Testis (tissue), 3 donors: ENCODE measurements around the gene MOCS2. TPM values are rescaled to one million over a fixed set of nuclear protein-coding genes. Genes with fewer than 3 reads are reported as not detected.

Experiments used
- DNase-seq: peaks from one replicate; pipeline ENCODE4 v3.0.0-alpha.2; 2019
- H3K27ac ChIP-seq, 2 donors: fragments of 200-600 bp; sonication (generic); one replicate each; pipeline ENCODE4 v1.5.1; 2019
- H3K27me3 ChIP-seq: fragments of 200-600 bp; sonication (generic); one replicate; pipeline ENCODE4 v1.5.1; 2019
- H3K36me3 ChIP-seq: fragments of 200-600 bp; sonication (generic); one replicate; pipeline ENCODE4 v1.5.1; 2017; ENCODE audit warnings: low read depth; ENCODE audit errors: missing control alignments
- H3K4me1 ChIP-seq: fragments of 200-600 bp; sonication (generic); one replicate; pipeline ENCODE4 v1.5.1; 2019
- H3K4me3 ChIP-seq, 2 donors: fragments of 200-600 bp; sonication (generic); one replicate each; pipeline ENCODE4 v1.5.1; 2017 to 2019
- H3K9me3 ChIP-seq: fragments of 200-600 bp; sonication (generic); one replicate; pipeline ENCODE4 v1.5.1; 2017
- POLR2A ChIP-seq: fragments of 450-650 bp; IDR thresholded peaks from one replicate; pipeline ENCODE4 v1.6.1; 2017; ENCODE audit warnings: antibody characterized with exemption, mild to moderate bottlenecking, moderate library complexity
- WGBS, 2 donors: methylation state at CpG; one replicate each; pipeline ENCODE4 v1.1.5; 2018; 5-methylcytosine and 5-hydroxymethylcytosine counted together
- intact Hi-C: fragments of 100-400 bp; cut with DNase I; formaldehyde crosslinking; loops from one replicate; pipeline ENCODE4 v1.15.1; 2023; ENCODE audit warnings: low total_unique reads
- polyA plus RNA-seq: library from polyadenylated mRNA; stranded (reverse); fragments of 350-450 nt; fragmentation: Illumina TruSeq; extraction: RNeasy Lipid Tissue Mini Kit (QIAGEN cat#74804); gene quantifications from one replicate; pipeline ENCODE4 v1.2.3, GENCODE V29; 2014; ENCODE audit warnings: low read depth, low replicate concordance; ENCODE audit not compliant: insufficient read depth
- total RNA-seq, 2 donors: library from RNA; depleted of rRNA; stranded (reverse); fragments of >200 nt; gene quantifications; one replicate each; pipeline ENCODE4 v1.2.3, GENCODE V29; 2016
- TF ChIP-seq, protein P1 (sequence below), 3 experiments: fragments of 450-650 bp in 2 of 3; fragments of 200-600 bp in 1 of 3; sonication (generic) in 1 of 3; IDR thresholded peaks; one replicate each; pipeline ENCODE4 v1.5.1; 2016 to 2019; ENCODE audit warnings: antibody characterized with exemption in 3 of 3, mild to moderate bottlenecking in 2 of 3, moderate library complexity in 1 of 3

Gene MOCS2
- total and polyA plus RNA-seq, 3 donors from 2014 or later: 39.6 to 46.1 (median 45.6) TPM

DNA sequence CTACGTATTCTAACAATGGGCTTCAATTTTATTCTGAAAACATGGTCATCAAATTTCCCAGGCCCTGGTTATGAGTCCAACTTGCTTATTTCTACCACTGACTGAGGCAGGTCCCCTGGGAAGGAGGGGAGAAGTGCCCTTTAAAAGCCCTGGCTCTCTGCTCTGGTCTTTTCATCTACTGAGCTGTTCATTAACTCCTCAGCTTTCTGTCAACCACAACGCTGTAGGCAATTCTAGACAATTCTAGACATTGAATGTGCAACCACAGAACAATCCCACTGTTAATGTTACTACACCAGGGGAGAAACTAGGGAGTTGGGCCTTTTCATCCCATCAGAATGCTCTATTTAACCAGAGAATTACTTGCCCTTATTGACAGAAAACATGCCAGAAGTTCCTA is 10.0 kb downstream of the MOCS2 start:
- Histone ChIP-seq H3K4me3 (no peak overlapping the region), H3K36me3 (no peaks in the 10 kb centered on the region), H3K27ac (no peak overlapping the region), H3K4me1 (no peaks in the 10 kb centered on the region), H3K9me3 (no peaks in the 10 kb centered on the region), H3K27me3 (no peaks in the 10 kb centered on the region)
- whole genome bisulfite sequencing, 2 donors: 76 to 88% methylated on average over 2 of the region's 2 CpGs
- TF ChIP-seq, protein P1, sequence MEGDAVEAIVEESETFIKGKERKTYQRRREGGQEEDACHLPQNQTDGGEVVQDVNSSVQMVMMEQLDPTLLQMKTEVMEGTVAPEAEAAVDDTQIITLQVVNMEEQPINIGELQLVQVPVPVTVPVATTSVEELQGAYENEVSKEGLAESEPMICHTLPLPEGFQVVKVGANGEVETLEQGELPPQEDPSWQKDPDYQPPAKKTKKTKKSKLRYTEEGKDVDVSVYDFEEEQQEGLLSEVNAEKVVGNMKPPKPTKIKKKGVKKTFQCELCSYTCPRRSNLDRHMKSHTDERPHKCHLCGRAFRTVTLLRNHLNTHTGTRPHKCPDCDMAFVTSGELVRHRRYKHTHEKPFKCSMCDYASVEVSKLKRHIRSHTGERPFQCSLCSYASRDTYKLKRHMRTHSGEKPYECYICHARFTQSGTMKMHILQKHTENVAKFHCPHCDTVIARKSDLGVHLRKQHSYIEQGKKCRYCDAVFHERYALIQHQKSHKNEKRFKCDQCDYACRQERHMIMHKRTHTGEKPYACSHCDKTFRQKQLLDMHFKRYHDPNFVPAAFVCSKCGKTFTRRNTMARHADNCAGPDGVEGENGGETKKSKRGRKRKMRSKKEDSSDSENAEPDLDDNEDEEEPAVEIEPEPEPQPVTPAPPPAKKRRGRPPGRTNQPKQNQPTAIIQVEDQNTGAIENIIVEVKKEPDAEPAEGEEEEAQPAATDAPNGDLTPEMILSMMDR (IDR thresholded peaks at IDR 0.05): no peak
- no peak for TF ChIP-seq POLR2A
- no peak for DNase-seq
- intact Hi-C loops: no loop called here

DNA sequence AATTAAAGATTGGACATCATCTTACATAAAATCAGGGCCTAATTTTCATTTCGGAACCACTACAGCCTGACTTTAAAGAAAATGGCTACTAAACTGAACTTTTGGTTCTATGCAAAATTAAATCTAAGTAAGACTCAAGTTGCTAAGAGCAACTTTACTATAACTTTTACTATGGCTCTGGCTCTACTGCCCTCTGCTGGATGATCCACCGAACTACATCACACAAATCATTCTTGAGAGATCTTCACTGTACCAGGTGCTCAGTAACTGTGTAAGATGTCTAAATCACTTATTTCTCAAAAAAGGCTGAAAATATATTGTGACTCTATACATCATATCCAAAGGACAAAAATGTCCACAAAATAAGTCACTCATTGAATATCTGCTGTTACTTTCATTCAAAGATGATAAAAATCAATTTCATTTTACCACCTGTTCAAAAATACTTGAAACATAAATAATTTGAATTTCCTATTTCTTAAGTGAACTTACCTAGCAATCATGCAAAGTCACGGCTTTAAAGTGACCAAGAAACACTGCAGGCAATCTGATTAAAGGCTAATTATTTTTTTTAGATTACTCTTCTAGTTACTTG is 13.5 kb downstream of the MOCS2 start:
- Histone ChIP-seq H3K4me1 (no peaks in the 10 kb centered on the region), H3K36me3 (no peaks in the 10 kb centered on the region), H3K4me3 (no peak overlapping the region), H3K27ac (no peak overlapping the region), H3K9me3 (no peaks in the 10 kb centered on the region), H3K27me3 (no peaks in the 10 kb centered on the region)
- TF ChIP-seq, protein P1 (IDR thresholded peaks at IDR 0.05): peak; percentile 73 to 81 (median 78)
- TF ChIP-seq POLR2A: no peak
- DNase-seq: peak; percentile 81
- 32 to 36% methylated on average over 3 of the region's 3 CpGs for WGBS, 2 donors
- intact Hi-C loops: no loop called here

DNA sequence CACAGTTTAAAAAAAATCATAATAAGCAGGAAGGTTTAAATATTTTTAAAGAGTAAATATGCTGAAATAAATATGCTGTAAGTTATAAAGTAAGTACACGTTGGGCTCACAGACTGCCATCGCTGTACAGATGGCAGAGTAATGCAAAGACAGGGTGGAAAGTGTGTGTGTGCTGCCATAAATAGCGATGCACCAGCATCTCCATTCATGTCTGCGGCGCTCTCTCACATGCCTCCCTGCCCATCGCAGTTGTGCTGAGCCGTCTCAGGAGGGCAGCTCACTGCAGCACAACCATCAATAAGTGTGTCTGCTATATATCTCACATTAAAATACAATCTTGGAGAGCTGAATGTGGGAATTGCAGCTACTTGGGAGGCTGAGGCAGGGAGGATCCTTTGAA is 14.3 kb downstream of the MOCS2 start:
- H3K9me3 ChIP-seq: no peaks in the 10 kb centered on the region
- no peaks in the 10 kb centered on the region for H3K4me1 ChIP-seq
- intact Hi-C loops: no loop called here
- no peaks in the 10 kb centered on the region for H3K27me3 ChIP-seq
- no peaks in the 10 kb centered on the region for H3K36me3 ChIP-seq
- no peak for TF ChIP-seq POLR2A
- TF ChIP-seq, protein P1 (IDR thresholded peaks at IDR 0.05): no peak
- WGBS, 2 donors: 85 to 93% methylated on average over 7 of the region's 7 CpGs
- no peak overlapping the region for H3K4me3 ChIP-seq
- no peak for DNase-seq
- H3K27ac ChIP-seq: no peak overlapping the region

DNA sequence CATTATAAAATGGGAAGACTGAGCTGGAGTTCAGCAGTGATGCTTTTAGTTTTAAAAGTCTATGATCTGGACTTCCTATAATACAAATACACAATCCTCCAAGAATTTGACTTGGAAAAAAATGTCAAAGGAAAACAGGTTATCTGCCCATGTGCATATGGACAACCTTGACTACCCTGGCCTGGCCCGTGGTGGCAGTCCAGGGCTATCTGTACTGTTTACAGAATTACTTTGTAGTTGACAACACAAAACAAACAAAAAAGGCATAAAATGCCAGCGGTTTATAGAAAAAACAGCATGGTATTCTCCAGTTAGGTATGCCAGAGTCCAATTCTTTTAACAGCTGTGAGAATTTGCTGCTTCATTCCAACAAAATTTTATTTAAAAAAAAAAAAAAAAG is 17.3 kb downstream of the MOCS2 start:
- H3K9me3 ChIP-seq: no peaks in the 10 kb centered on the region
- H3K36me3 ChIP-seq: no peaks in the 10 kb centered on the region
- no peaks in the 10 kb centered on the region for H3K4me1 ChIP-seq
- 48 to 63% methylated on average over 2 of the region's 2 CpGs for WGBS, 2 donors
- TF ChIP-seq POLR2A: no peak
- TF ChIP-seq, protein P1 (IDR thresholded peaks at IDR 0.05): no peak
- no peak overlapping the region for H3K27ac ChIP-seq
- no peak for DNase-seq
- no peaks in the 10 kb centered on the region for H3K27me3 ChIP-seq
- no peak overlapping the region for H3K4me3 ChIP-seq
- intact Hi-C loops: no loop called here

DNA sequence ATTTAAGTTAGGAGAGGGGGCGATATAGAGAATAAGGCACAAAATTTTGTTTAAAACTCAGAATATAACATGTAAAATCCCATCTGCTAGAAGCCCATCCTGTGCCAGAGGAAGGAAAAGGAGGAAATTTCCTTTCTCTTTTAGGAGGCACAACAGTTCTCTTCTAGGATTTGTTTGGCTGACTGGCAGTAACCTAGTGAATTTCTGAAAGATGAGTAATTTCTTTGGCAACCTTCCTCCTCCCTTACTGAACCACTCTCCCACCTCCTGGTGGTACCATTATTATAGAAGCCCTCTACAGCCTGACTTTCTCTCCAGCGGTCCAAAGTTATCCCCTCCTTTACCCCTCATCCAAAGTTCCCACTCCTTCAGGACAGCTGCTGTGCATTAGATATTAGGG is 18.3 kb downstream of the MOCS2 start:
- intact Hi-C loops: no loop called here
- Histone ChIP-seq H3K9me3 (no peaks in the 10 kb centered on the region), H3K4me1 (no peaks in the 10 kb centered on the region), H3K36me3 (no peaks in the 10 kb centered on the region), H3K27ac (no peak overlapping the region), H3K4me3 (no peak overlapping the region), H3K27me3 (no peaks in the 10 kb centered on the region)
- DNase-seq: no peak
- 69 to 85% methylated on average over 2 of the region's 2 CpGs for WGBS, 2 donors
- no peak for TF ChIP-seq POLR2A
- TF ChIP-seq, protein P1 (IDR thresholded peaks at IDR 0.05): no peak
